Activated gamma-delta T cell (primary cell): ENCODE results near the gene PPIL6.

Source experiments
- DNase-seq: peaks from one replicate; lab custom pipeline; 2025; lab: John Stamatoyannopoulos, UW
- total RNA-seq, 2 donors: gene quantifications; one replicate each; lab custom pipeline; 2026; lab: John Stamatoyannopoulos, UW

The PPIL6 gene
- 0.41 to 0.57 reads per million in 2 donors for total RNA-seq

- peak; percentile 76 for DNase-seq
Observed at GRCh38 chr6:109440331-109441068, at the start of gene PPIL6, which contains the start of gene SMPD2. Gene PPIL6, minus strand, starts transcription at chr6:109440628. Its CDS starts 38 bp downstream, at chr6:109440590. Gene SMPD2, plus strand, starts transcription at chr6:109440724. Its CDS starts 398 bp downstream, at chr6:109441122.

- no peak for DNase-seq
Observed at GRCh38 chr6:109488001-109488400, 47.6 kb upstream of the PPIL6 start.

DNA sequence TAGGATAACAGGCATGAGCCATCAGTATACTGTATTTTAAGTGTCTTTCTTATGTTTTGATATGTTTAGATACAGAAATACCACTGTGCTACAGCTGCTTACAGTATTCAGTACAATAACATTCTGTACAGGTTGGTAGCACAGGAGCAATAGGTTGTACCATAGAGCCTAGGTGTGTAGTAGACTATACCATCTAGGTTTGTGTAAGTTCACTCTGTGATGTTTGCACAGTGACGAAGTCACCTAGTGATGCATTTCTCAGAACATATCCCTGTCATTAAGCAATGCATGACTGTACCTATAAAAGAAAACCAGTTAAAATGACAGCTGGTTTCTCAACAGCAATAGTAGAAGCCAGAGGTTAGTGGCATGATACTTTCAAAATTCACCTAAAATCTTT lies 45.6 kb upstream of the PPIL6 start:
- no peak for DNase-seq

- DNase-seq = no peak
Observed at GRCh38 chr6:109485266-109485935, 45.0 kb upstream of the PPIL6 start.

- no peak for DNase-seq
Observed at GRCh38 chr6:109484122-109484521, 43.7 kb upstream of the PPIL6 start.

DNA sequence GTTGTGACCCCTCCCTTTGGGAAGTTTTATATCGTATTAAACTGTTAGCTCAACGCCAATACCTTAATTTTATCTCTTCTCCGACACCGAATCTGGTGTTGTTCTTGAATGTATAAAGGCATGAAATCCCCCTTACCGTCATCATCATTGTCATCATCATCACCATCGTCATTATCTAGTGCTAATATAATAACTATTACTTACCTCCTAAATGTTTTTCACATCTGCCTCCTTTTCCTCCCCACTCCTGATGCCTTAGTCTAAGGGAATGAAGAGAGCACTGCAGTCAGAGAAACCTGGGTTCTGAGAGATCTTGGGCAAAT lies 43.3 kb upstream of the PPIL6 start:
- DNase-seq = no peak

DNA sequence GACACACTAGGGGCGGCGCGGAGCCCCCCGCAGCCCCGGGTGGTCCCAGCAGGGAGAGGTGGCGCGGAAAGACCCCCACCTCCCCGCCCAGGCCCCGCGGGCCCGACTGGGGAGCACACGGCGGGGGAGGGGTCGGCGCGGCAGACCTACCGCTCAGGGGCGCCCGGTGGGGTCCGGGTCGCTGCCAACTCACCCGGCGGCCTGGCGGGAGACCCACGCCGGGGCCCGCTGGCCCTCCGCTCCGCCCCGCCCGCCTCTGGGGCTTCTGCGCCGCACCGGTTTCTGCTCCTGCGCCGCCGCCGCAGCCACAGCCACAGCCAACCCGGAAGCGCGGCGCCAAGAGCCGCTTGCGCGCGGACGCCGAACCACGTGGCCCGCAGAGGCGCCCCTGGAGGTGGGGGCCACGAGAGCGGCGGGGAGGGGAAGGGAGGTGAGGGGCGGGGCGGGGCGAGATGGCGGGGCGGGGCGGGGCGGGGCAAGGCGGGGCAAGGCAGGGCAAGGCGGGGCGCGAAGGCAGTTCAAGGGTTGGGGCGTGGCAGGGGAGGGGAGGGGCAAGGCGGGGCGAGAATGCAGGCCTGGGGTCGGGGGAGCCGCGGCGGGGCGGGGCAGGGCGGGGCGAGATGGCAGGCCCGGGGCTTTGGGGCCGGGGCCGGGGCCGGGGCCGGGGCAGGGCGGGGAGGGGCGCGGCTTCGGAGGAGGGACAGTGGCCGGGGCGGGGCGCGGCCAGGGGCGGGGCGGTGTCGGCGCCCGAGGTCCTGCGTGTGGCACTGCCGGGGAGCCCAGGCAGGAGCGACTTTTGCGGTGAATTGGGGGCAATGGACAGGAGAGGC lies 42.7 kb upstream of the PPIL6 start, which contains the start of gene ZBTB24:
Gene ZBTB24, minus strand, starts transcription at position 315 of the 830 bp plus-strand sequence. CDS start 1,193 bp downstream, outside the sequence.
- peak; percentile 88 for DNase-seq

GRCh38 chr6:109480993-109481480 lies 40.6 kb upstream of the PPIL6 start:
- DNase-seq = no peak

DNA sequence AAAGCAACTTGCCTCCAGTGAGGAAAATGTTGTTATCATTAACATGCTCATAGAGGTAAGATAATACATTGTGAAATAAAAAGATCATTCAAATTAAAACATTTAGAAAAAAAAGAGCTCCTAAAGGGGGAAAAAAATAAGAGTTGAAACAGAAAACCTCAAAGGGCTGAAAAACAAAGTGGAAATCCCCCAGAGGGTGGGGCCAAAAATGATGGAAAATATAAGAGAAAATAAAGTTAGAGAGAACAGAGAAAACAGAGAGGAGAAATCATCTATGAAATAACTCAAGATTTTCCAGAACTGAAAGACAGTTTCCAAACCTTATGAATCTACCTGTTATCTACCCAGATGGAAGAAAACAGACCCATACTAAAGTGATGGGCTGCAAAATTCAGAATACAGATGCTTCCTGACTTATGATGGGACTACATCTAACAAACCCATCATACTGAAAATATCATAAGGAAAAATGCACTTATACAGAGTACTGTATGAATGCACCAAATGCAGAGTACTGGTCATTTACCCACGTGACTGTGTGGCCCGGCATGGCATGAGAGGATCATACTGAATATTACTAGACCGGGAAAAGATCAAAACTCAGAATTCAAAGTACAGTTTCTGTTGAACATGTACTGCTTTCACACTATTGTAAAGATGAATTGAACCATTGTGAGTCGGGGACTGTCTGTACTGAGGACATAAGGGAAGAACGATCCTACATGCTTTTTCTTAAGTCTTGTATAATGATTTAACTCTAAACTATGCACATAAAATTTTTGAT lies 38.6 kb upstream of the PPIL6 start:
- DNase-seq = no peak

DNA sequence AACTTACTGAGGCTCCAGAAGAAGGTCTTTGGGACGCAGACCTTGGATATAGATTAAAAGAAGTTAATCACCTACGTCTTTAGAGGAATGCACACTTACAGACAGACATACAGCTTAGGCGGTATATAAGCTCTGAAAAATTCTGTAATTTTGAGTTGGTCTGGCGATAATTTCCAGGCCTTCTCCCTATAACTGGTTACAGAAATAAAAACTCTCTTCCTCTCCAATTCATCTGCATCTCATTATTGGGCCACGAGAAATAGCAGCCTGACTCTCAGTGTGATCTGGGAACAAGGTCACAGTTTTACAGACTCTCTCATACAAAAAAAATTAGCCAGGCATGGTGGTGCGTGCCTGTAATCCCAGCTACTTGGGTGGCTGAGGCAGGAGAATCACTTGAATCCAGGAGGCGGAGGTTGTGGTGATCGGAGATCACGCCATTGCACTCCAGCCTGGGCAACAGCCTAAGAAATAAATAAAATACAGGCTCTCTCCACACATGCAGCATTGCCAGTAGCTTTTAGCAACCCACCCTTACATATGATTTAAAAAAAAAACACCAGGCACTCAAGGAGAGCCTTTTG lies 37.9 kb upstream of the PPIL6 start:
- no peak for DNase-seq

DNA sequence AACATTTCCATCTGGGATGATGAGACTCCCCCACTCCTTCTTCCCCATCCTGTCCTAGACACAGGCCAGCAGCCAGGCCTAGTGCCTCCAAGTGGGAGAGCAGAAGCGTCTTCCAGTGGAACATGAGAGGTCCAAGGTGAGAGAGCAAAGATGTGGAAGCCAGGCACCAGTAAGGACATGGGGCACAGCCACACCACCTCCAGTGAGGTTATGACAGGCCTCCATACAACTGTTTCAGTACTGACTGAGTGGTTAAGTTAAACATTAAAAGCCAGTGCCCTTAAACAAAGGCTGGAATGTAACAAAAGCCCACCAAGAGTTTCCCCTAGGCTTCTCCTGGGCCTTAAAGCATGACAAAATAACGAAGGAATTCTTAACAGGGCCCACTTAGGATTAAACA lies 37.3 kb upstream of the PPIL6 start:
- DNase-seq = no peak

DNA sequence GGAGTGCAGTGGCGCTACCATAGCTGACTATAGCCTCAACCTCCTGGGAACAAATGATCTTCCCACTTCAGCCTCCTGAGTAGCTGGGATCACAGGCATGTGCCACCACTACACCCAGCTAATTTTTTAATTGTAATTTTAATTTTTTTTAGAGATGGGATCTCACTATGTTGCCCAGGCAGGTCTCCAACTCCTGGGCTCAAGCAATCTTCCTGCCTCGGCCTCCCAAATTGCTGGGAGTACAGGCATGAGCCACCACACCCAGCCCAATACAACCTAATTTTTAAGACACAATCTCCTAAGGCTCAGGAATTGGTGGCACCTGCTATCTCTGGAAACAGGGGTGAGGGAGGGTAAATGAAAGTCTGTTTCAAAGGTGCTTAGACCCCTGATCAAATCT lies 36.8 kb upstream of the PPIL6 start:
- DNase-seq = no peak

DNA sequence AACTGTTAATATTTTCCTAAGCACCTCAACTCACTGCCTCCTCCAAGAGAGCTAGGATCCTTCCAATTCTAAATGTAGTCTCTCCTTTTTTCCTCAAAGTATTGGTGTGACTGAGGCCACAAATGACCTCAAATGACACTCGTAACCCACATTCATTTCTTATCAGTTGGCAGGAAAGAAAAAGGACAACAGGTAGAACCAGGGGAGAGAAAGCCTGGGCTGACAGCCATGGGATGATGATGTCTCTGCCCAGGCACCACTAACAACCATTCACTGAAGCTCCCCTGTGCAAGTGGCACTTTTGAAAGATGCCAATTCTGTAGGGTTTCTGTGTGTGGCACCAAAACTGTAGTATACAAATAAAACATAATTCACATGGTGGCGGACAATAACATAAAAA lies 35.2 kb upstream of the PPIL6 start:
- no peak for DNase-seq

GRCh38 chr6:109474995-109475394 lies 34.6 kb upstream of the PPIL6 start:
- DNase-seq = no peak

DNA sequence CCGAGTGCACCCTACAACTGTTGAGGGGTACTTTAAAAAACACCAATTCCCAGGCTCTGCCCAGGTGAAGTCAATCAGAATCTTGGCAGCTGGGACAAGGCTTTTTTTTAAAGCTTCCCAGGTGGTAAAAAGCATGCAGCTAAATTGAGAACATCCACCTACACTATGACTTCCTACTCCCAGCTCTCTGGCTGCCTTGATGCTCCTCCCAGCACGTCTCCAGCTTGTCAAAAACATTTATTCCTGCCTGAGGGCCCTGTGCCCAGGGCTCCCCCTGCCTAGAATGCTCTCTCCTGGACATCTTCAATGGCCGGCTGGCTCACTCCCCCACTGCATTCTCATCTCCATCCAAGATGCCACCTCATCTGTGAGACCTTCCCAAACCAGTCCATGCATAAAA lies 32.7 kb upstream of the PPIL6 start:
- DNase-seq = no peak

DNA sequence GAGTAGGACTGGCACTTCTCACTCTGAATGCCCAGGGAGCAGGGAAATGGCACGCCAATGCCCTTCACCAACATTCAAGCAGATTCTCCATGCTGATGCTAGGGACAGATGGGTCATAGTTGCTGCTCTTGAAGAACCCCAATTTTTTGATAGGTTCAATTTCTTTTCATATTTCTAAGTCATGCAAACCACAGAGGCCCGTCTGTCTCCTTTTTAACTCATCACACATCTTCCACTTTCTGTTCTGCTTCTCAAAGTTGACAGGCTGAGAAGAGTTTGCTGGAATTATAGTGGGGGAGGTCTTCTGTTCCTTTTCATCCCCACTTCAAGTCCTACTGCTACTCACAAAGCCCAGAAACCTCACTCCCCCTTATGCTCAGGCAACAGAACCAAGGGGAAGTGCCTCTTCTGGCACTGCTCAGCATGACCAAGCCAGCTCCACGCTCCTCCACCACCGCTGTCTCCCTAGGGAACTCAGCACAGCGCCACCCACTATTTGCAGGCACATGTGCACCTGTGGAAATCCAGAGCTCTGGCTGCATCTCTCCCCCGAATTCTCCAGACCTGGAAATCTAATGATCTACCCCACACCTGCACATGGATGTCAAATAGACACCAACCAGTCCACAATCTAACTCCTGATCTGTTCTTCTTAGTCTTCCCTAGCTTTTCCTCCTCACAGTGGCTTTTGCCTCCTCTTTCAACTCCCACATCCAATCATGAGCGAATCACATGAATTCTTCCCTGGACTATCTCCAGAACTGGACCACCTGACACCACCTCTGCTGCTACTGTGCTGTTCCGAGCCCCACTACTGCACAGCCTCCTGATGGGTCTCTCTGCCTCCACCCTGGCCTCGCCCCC lies 31.9 kb upstream of the PPIL6 start:
- no peak for DNase-seq

DNA sequence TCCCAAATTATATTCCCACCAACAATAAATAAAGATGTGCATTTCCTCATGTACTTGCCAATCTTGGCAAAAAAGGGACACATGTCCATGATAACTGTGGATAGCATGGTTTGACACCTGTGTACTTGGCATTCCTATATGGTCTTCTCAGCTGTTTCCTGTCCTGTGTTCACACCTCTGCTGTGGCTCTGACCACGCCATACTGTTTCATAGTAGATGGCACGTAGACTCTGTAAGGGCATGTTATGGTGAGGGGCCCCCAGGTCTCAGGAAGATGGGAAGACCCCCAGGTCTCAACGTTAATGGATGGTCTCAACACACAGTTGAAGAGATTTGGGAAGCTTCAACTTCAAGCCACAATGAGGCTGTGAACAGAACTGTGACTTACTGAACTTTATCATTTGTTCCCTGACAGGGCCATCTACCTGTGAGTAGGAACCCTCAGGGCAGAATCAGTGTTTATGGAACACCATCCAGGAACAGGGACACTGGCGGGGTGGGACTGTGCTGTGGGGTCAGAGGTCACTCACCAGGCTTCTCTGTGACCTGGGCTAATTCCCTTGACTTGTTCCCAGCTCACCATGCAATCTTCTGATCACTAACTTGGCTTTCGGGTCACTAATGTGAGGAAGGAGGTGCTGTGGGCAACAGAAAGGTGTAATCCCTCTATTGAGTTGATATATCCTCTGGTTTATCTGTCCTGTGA lies 30.8 kb upstream of the PPIL6 start:
- DNase-seq = no peak

DNA sequence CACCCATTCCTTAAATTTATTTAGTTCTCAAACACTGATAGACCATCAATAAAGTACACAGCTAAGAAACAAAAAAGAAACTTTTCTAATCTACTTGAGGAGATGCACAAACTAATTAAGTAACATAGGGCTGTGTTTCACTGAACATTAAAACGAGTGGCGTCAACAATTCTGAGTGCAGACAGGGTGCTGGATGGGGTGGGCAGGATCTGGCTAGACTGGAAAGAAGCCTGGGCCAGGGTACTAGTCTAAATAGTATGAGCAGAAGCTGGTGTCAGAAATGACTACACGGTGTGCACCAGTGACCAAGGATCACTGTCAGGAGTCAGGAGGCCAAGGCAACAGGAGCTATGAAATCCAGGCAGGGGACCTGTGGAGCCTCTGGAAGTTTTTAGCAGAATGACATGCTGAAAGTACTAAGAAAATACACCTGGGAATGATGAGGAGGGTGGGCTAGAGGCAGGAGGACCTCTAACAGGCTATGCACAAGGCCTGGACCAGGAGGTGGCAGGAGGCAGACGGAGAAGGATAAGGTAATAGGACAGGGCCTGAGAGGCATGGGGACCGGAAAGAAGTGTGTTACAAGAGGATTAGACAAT lies 29.3 kb upstream of the PPIL6 start:
- no peak for DNase-seq

DNA sequence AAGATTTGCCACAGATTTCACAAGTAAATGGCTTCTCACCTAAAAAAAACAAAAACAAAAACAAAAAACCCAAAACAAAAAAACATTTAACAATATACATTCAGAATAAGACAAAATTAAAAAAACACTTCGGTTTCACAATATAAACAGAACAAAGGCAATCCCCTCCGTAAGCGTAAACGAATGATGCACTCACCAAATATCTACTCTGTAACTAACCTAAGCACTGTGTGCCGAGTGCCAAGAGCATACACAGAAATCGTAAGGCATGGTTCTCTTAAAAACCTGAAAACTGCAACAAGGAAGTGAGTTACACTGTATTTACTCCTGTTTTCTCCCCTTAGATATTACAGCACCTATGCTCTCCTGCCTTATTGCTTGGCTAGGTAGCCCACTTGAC lies 27.3 kb upstream of the PPIL6 start:
- DNase-seq = no peak
